IgD-negative memory B cell (primary cell): ENCODE data around the gene EMILIN2. TPM values are rescaled to one million over a fixed set of nuclear protein-coding genes. Genes with fewer than 3 reads are reported as not detected.

ENCODE experiments used
- H3K27ac Mint-ChIP-seq, 3 donors: one replicate each; pipeline ENCODE4 v1.8.0; 2020 to 2022; ENCODE audit warnings: mild to moderate bottlenecking in 3 of 3, mixed read lengths in 3 of 3, moderate library complexity in 1 of 3
- H3K27me3 Mint-ChIP-seq: one replicate; pipeline ENCODE4 v1.8.0; 2021; ENCODE audit warnings: mixed read lengths
- H3K36me3 Mint-ChIP-seq: one replicate; pipeline ENCODE4 v1.8.0; 2020; ENCODE audit warnings: mild to moderate bottlenecking, mixed read lengths
- H3K4me1 Mint-ChIP-seq, 3 donors: one replicate each; pipeline ENCODE4 v1.8.0; 2020 to 2022; ENCODE audit warnings: mixed read lengths in 3 of 3, mild to moderate bottlenecking in 1 of 3
- H3K4me3 Mint-ChIP-seq, 4 donors: one replicate each; pipeline ENCODE4 v1.8.0; 2020 to 2022; ENCODE audit warnings: mild to moderate bottlenecking in 4 of 4, mixed read lengths in 4 of 4, moderate library complexity in 3 of 4
- H3K9me3 Mint-ChIP-seq, 3 donors: one replicate each; pipeline ENCODE4 v1.8.0; 2020 to 2021; ENCODE audit warnings: mixed read lengths in 3 of 3, mild to moderate bottlenecking in 1 of 3
- polyA plus RNA-seq: library from polyadenylated mRNA; unstranded; fragments of 300-500 nt; fragmentation: Illumina TruSeq; gene quantifications from one replicate; pipeline ENCODE4 v1.2.3, GENCODE V29; 2021

EMILIN2 gene
- polyA plus RNA-seq, 1 donor from 2014 or later = 2.9 TPM

DNA sequence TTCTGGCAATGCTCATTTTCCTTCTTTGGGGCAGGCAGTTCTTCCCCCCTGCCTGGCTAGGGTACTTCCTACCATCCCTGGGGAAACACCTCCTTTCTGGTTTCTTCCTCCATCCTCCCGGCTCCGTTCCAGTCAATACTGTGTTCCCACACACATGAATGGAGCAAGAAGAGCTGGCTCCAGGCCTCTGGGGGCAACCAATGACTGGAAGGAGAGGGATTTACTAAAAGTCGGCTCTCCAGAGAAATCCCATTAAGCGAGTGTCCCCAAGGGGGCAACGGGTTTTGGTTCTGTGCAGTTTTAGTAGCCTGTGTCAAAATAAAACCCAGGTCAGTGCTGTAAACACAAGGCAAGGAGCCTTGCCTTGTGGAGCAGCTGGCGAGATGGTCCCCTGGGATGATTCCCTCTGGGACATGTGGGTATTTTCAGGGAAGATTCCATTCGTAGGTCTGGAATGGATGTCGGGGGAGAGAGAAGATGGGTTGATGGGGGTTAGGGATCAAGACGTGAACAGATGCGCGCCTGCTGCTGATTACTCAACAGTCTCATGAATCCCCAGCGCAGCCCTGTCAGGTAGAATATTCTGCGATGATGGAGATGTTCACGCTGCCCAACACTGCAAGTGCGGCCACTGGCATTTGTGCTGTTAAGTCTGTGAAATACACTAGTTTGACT, 32.0 kb downstream of the EMILIN2 start:
- H3K4me3 Mint-ChIP-seq = no peak overlapping the region
- H3K36me3 Mint-ChIP-seq = no peaks in the 10 kb centered on the region
- no peak overlapping the region for H3K27ac Mint-ChIP-seq
- H3K27me3 Mint-ChIP-seq = peaks cover 7% of the 10 kb centered on the region
- H3K9me3 Mint-ChIP-seq = no peaks in the 10 kb centered on the region
- peaks cover 11 to 18% (median 13%) of the 10 kb centered on the region in 3 donors for H3K4me1 Mint-ChIP-seq

DNA sequence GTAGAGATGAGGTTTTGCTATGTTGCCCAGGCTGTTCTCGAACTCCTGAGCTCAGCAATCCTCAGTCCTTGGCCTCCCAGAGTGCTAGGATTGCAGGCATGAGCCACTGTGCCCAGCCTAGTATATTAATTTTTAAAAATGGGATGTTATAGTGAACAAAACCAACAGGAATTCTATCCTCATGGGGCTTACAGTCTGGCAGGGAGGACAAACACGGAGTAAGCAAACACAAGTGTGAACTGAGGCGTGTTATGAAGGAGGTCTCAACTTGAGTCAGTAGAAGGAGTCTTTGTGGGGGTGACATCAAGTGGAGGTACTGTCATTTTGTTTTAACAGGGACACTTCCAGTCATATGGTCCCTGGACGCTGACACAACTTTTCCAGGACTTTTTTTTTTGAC, 33.1 kb downstream of the EMILIN2 start:
- Mint-ChIP-seq H3K4me1 (peaks cover 12 to 18% (median 13%) of the 10 kb centered on the region in 3 donors), H3K27me3 (peaks cover 7% of the 10 kb centered on the region), H3K27ac (peak overlapping the region in 1 of 3 donors; percentile 6), H3K36me3 (no peaks in the 10 kb centered on the region), H3K4me3 (no peak overlapping the region), H3K9me3 (no peaks in the 10 kb centered on the region)

DNA sequence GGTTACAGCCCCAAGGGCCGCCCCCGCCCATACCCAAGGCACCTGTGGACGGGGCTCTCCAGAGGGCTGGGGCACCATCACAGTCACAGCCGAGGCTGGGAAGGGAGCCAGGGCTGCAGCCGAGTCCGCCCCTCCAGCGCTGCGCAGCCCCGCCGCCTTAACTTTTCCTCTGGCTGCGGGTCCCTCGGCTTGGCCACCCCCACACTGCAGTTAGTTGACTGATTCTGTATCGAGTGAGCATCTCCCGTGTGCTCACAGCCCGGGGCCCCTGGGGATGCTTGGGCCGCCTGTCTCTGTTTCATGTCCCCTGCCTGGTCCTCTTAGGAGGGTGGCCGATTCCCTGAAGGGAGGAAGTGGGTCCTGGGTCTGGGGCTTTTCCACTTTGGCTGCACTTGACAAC, 33.7 kb downstream of the EMILIN2 start:
- H3K36me3 Mint-ChIP-seq = no peaks in the 10 kb centered on the region
- H3K4me1 Mint-ChIP-seq = peaks cover 12 to 18% (median 13%) of the 10 kb centered on the region in 3 donors
- H3K27ac Mint-ChIP-seq = no peak overlapping the region
- H3K4me3 Mint-ChIP-seq = no peak overlapping the region
- H3K27me3 Mint-ChIP-seq = peaks cover 7% of the 10 kb centered on the region
- H3K9me3 Mint-ChIP-seq = no peaks in the 10 kb centered on the region

DNA sequence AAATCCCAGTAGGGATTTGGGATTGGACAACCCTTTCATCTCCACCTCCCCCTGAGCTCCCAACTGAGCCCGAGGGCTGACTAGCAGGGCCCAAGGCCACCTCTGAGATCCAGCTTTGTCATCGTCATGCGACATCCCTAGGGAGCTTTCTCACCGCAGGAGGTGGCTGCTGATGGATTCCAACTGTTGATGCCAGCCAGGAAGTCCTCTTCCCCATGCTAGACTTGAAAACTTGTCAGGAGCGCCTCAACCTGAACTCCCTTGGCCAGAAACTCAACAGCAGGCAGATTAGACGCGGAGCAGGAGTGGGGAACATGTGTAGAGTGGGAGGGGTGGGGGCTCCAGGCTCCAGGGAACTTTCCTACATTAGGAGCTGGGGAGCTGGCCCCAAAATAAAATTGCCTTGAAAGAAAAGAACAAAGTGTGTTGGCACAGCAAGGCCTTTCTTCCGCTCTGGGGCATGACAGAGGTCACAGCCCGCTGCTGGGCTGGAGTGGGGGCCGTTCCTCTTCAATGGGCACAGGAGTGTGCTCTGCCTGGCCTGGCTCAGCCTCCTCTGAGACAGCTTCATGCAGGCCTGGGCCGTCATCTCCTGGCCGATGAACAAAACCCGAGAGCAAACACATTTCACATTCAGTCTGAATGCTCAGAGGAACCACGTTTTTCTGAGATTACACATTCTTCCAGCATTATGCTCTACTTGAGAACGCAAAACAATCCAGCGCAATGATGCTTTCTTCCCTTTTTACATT, 34.5 kb downstream of the EMILIN2 start:
- Mint-ChIP-seq H3K27ac (no peak overlapping the region), H3K36me3 (no peaks in the 10 kb centered on the region), H3K27me3 (peaks cover 7% of the 10 kb centered on the region), H3K9me3 (peaks cover 0 to under 1% (median under 1%) of the 10 kb centered on the region in 3 donors), H3K4me3 (no peak overlapping the region), H3K4me1 (peaks cover 10 to 18% (median 12%) of the 10 kb centered on the region in 3 donors)

DNA sequence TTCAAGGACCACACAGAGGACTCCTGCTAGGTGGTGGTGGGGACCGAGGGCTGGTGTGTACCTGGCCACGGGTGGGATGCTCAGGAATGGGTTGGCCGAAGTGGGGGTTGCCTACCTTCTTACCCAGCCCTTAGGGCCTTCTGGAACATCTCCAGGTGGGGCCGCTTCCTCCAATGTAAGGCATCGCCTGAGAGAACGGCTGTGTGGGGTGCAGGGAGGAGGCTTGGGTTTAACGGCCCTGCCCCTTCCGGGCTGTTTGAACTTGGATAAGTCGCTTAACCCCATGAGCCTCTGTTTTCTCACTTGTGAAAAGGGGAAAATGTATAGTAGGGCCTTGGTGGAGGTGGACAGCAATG, 35.0 kb downstream of the EMILIN2 start:
- H3K4me1 Mint-ChIP-seq = peaks cover 10 to 16% (median 12%) of the 10 kb centered on the region in 3 donors
- H3K36me3 Mint-ChIP-seq = no peaks in the 10 kb centered on the region
- H3K27ac Mint-ChIP-seq = no peak overlapping the region
- no peak overlapping the region for H3K4me3 Mint-ChIP-seq
- H3K27me3 Mint-ChIP-seq = peaks cover 9% of the 10 kb centered on the region
- peaks cover 0 to 6% (median 5%) of the 10 kb centered on the region in 3 donors for H3K9me3 Mint-ChIP-seq

DNA sequence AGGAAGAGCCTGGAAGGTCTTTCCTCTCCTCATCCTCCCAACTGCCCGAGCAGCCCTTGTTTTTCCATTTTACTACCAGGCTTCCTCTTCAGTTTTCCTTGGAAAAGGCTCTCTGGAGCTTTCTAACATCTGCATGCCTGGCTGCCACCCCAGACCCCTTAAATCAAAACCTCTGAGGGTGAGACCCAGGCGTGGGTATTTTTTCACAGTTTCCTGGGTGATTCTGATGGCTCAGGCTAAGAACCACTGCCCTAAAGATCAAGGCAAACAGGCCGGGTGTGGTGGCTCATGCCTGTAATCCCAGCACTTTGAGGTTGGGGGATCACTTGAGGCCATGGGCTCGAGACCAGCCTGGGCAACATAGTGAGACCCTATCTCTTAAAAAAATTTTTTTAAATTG, 35.4 kb downstream of the EMILIN2 start:
- peaks cover 10 to 14% (median 12%) of the 10 kb centered on the region in 3 donors for H3K4me1 Mint-ChIP-seq
- peaks cover 12% of the 10 kb centered on the region for H3K27me3 Mint-ChIP-seq
- peaks cover under 1% of the 10 kb centered on the region for H3K36me3 Mint-ChIP-seq
- H3K4me3 Mint-ChIP-seq = peak overlapping the region in 1 of 4 donors; percentile 17
- peaks cover 0 to 8% (median 6%) of the 10 kb centered on the region in 3 donors for H3K9me3 Mint-ChIP-seq
- H3K27ac Mint-ChIP-seq = no peak overlapping the region

DNA sequence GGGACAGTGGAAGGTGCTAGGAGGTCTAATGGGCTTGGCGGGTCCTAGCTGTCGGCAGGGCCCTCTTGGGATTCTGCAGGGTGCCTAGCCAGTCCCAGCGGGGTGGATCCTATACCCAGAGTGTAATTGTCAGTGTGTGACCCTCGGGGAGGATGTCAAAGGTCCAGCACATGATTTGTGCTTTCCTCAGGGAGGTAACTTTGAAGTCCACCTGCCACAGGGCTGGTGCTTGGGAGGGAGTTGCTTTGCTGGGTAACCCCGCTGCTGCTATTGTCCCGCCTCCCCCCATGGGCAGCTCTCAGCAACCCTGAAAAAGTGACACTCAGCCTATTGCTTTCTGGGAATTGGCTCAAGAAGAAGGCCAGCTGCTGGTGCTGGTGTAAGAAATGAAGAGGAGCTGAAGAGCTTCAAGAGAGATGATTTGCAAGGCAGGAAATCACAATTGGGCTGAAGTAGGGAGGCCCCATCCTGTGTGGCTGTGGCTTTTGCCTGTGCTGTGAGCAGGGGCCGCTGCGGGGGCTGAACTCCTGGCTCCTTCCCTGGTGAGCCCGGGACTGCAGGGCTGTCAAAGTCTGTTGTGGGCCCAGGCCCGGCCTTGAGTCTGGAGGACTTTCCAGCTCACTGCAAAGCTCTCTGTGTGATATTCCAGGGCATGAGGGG, 36.4 kb downstream of the EMILIN2 start:
- H3K27me3 Mint-ChIP-seq = peaks cover 15% of the 10 kb centered on the region
- peaks cover 10 to 14% (median 12%) of the 10 kb centered on the region in 3 donors for H3K4me1 Mint-ChIP-seq
- H3K9me3 Mint-ChIP-seq = peaks cover 0 to 12% (median 6%) of the 10 kb centered on the region in 3 donors
- H3K27ac Mint-ChIP-seq = peak overlapping the region in 1 of 3 donors; percentile 81
- peaks cover 4% of the 10 kb centered on the region for H3K36me3 Mint-ChIP-seq
- peak overlapping the region in 2 of 4 donors; percentile 71 to 90 for H3K4me3 Mint-ChIP-seq

DNA sequence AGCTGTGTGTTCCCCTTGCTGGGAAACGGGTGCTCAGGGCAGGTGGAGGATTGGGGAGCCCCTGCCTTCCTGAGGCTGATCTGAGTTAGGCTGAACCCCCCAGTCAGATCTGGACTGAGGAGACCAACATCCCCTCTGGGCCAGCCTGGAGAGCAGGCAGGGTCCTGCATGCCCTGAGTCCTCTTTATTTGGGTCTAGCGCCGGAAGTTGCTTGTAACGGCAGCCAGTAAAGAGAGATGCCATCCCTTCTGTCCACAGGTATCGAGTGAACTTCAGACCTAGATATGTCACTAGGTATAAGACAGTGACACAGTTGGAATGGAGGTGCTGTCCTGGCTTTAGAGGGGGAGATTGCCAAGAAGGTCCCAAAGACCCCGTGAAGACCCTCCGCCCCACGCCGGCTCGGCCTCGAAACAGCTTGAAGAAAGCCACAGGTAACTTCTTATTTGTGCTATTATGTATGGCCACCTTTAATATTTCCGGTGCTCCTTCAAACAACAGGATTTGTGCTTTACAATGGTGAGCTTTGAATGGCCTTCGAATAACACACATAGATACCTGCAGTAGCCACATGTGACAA, 38.0 kb downstream of the EMILIN2 start:
- H3K27me3 Mint-ChIP-seq = peaks cover 13% of the 10 kb centered on the region
- peaks cover 5% of the 10 kb centered on the region for H3K36me3 Mint-ChIP-seq
- H3K27ac Mint-ChIP-seq = no peak overlapping the region
- no peak overlapping the region for H3K4me3 Mint-ChIP-seq
- peaks cover 0 to 12% (median 7%) of the 10 kb centered on the region in 3 donors for H3K9me3 Mint-ChIP-seq
- peaks cover 10 to 14% (median 12%) of the 10 kb centered on the region in 3 donors for H3K4me1 Mint-ChIP-seq

DNA sequence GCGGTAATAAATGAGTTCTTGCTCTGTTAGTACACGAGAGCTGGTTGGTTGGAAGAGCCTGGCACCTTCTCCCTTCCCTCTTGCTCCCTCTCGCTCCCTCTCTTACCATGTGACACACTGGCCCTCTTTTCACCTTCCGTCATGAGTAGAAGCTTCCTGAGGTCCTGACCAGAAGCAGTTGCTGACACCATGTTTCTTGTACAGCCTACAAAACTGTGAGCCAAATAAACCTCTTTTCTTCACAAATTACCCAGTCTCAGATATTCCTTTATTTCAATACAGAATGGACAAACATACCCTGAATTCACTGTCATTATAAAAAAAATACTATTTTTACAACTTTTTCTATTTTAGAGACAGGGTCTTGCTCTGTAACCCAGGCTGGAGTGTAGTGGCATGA, 40.7 kb downstream of the EMILIN2 start:
- H3K27me3 Mint-ChIP-seq = peaks cover 13% of the 10 kb centered on the region
- peaks cover 5% of the 10 kb centered on the region for H3K36me3 Mint-ChIP-seq

DNA sequence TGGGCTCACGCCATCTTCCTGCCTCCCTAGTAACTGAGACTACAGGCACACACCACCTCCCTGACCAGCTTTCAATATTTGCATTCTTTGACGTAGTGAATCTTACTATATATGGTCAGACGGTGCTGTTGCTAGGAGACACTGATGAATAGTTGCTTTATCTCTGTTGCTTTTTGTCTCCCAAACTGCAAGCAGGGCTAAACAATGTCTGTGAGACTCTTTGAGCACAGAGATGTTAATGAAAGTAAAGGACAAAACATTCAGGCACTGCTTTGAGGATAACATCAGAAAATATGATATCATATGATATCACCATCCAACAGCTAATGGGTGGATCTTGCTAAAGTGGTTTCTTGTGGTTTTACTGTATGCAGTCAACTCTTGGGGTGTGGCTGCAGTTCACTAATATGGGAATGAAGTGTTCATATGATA, 43.0 kb downstream of the EMILIN2 start:
- Mint-ChIP-seq H3K27ac (no peak overlapping the region), H3K4me1 (no peaks in the 10 kb centered on the region), H3K36me3 (peaks cover 5% of the 10 kb centered on the region), H3K4me3 (no peak overlapping the region), H3K9me3 (peaks cover 0 to 12% (median 7%) of the 10 kb centered on the region in 3 donors), H3K27me3 (peaks cover 8% of the 10 kb centered on the region)

More for the DNA sequence above, 40.7 kb downstream of the EMILIN2 start:
- Mint-ChIP-seq H3K4me1 (peaks cover 10 to 12% (median 10%) of the 10 kb centered on the region in 3 donors), H3K4me3 (peak overlapping the region in 2 of 4 donors; percentile 35 to 44), H3K27ac (no peak overlapping the region), H3K9me3 (peaks cover 0 to 12% (median 7%) of the 10 kb centered on the region in 3 donors)

DNA sequence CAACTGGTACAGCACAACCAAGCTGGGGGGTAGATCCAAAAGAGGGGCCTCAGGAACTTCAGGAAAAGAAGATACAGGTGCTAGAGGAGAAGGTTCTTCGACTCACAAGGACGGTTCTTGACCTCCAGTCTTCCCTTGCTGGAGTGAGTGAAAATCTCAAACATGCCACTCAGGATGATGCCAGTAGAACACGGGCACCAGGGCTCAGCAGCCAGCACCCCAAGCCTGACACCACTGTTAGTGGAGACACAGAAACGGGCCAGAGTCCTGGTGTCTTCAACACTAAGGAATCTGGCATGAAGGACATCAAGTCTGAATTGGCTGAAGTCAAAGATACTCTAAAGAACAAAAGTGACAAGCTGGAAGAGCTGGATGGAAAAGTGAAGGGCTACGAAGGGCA, 43.8 kb downstream of the EMILIN2 start:
- Mint-ChIP-seq H3K27ac (no peak overlapping the region), H3K27me3 (peaks cover 8% of the 10 kb centered on the region), H3K4me1 (no peaks in the 10 kb centered on the region), H3K36me3 (peaks cover 5% of the 10 kb centered on the region), H3K4me3 (no peak overlapping the region), H3K9me3 (peaks cover 2 to 15% (median 7%) of the 10 kb centered on the region in 3 donors)

DNA sequence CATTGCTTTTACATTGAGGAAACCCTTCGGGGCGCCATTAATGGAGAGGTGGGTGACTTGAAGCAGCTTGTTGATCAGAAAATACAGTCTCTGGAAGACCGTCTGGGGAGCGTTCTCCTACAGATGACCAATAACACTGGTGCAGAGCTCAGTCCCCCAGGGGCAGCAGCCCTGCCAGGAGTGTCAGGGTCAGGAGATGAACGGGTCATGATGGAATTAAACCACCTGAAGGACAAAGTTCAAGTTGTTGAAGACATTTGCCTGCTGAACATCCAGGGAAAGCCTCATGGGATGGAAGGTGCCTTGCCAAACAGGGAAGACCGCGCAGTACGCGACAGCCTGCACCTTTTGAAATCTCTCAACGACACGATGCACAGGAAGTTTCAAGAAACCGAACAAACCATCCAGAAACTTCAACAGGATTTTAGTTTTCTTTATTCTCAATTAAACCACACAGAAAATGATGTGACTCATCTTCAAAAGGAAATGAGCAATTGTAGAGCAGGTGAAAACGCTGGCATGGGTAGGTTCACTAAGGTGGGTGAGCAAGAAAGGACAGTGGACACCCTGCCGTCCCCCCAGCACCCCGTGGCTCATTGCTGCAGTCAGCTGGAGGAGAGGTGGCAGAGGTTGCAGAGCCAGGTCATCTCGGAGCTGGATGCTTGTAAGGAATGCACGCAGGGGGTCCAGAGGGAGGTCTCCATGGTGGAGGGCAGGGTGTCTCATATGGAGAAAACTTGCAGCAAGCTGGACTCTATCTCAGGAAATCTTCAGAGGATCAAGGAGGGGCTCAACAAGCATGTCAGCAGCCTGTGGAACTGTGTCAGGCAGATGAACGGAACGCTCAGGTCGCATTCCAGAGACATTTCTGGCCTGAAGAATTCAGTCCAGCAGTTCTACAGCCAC, 45.0 kb downstream of the EMILIN2 start:
- no peaks in the 10 kb centered on the region for H3K4me1 Mint-ChIP-seq
- peaks cover 2 to 10% (median 3%) of the 10 kb centered on the region in 3 donors for H3K9me3 Mint-ChIP-seq
- peaks cover 6% of the 10 kb centered on the region for H3K27me3 Mint-ChIP-seq
- no peak overlapping the region for H3K27ac Mint-ChIP-seq
- no peak overlapping the region for H3K4me3 Mint-ChIP-seq
- H3K36me3 Mint-ChIP-seq = peaks cover 5% of the 10 kb centered on the region

DNA sequence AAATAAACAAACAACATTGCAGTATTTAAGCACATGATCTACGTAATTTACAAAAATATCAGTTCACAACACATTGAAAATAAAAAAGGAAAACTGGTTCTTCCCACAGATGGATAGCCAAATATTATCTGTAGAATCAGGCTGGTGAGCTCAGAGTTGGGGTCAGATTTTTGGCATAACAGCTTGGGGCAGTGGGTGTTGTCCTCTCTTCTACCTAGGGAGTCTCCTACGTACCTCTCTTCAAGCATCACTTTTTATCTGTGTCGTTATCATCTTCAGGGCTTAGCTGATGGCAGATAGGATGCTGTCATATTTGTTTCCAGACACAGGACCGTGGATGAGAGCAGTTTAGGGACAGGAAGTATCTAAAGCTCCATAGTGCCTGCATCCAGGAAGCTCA, 46.2 kb downstream of the EMILIN2 start:
- peaks cover 0 to 1% (median 0%) of the 10 kb centered on the region in 3 donors for H3K4me1 Mint-ChIP-seq
- H3K9me3 Mint-ChIP-seq = peaks cover 1 to 3% (median 2%) of the 10 kb centered on the region in 3 donors
- H3K27ac Mint-ChIP-seq = no peak overlapping the region
- no peaks in the 10 kb centered on the region for H3K27me3 Mint-ChIP-seq
- peaks cover 2% of the 10 kb centered on the region for H3K36me3 Mint-ChIP-seq
- no peak overlapping the region for H3K4me3 Mint-ChIP-seq

DNA sequence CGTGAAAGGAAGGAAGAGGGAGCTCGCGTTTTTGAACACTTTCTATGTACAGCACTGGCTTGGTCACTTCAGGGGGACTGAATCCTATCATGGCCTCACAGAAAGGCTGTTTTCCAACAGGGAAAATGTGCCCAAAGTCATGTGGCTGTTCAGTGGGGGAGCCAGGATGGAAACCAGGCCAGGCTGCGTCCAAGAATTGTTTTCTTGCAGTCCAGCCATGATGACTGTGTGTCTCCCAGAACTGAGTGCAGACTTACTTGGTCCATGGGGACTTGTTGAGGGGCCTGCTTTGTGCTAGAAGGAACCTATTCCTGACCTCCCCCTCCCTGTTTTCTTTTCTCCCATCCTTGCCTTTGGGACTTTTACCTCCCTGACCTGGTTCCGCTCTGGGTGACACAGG, 46.9 kb downstream of the EMILIN2 start:
- H3K9me3 Mint-ChIP-seq = peaks cover 1 to 3% (median 2%) of the 10 kb centered on the region in 3 donors
- H3K27ac Mint-ChIP-seq = no peak overlapping the region
- no peak overlapping the region for H3K4me3 Mint-ChIP-seq
- no peaks in the 10 kb centered on the region for H3K27me3 Mint-ChIP-seq
- H3K4me1 Mint-ChIP-seq = peaks cover 0 to 4% (median 1%) of the 10 kb centered on the region in 3 donors
- H3K36me3 Mint-ChIP-seq = no peaks in the 10 kb centered on the region
